ENCODE data around the gene FCMR.

FCMR gene

DNA sequence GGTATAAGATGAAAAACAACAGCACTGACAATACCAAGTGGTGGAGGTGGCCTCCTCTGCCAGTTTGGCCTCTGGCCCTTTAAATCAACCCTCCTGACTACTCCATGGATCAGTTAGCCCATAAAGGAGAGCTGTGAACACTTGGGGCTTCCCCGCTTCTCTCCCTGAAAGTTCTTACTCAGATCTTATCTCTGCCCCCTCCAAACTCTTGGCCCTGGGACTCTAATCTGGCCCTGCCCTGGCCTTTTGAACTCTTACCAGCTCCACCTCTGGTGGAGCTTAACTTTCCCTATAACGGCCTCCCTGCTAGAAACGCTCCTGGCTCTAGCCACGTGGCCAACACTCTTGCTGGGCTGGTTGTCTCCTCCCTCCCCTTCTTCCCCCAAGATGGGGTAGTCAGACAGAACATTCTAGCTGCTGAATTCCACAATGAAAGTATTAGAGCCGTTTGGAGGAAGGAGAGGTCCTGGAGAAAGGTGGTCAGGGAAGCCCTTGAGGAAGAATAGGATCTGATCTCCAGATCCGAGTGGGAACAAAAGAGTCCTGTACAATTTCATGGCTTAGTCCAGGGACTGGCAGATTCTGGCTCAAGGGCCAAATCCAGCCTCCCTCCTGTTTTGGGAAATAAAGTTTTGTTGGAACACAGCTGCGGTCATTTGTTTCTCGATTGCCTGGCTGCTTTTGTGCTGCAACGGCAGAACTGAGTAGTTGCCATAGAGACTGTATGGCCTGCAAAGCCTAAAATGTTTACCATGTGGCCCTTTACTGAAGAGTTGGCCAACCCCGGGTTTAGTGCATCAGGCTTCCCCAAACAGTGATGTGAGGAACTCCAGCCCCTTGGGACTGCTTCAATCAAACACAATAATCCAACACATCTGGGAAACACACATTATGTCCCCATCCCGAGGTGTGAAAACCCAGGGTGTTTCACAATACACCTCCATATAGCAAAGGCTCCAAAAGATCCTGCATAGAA is 34.0 kb upstream of the FCMR start:
- TF ChIP-seq GATA3 (IDR thresholded peaks at IDR 0.05; ENCODE audit: low read depth, low read length) (no peak), GATA2 (IDR thresholded peaks at IDR 0.05; ENCODE audit: low read depth, low read length) (no peak)

DNA sequence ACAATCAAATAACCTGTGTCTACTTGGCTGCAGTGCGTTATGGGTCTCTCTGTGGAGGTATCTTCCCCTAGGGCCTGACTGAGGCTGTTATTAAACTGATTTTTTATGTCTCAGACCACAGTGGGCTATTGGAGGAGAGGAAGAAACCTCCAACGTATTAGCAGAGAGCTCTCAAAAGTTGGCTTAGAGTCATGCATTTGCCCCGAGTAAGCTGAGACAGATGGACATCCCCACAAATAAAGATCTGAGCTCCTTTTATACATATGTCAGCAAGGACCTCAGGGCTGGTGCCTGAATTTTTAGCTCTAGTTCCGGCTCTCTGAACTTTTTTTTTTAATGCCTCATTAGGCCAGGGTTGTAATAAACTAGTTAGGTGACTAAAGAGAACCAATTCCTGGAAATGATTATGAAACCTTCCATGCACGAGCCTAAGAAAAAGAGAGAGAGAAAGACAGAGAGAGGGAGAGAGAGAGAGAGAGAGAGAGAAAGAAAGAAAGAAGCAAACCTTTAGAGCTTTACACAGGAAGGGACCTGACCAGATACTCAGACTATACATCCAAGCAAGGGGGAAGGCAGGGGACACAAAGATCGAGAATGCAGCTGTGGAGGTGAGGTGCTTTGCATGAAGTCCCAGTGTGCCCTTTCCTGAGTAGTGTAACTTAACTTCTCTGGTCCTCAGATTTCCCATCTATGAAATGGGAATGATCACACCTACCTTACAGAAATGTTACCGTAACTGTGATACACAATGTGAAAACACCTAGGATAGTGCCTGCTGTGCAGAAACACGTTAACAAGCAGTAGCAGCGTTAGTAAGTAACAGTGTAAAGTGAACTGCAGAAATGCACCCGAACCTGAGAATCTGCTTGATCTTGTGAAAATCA is 33.0 kb upstream of the FCMR start:
- TF ChIP-seq GATA3 (IDR thresholded peaks at IDR 0.05; ENCODE audit: low read depth, low read length): no peak
- no peak for TF ChIP-seq GATA2 (IDR thresholded peaks at IDR 0.05; ENCODE audit: low read depth, low read length)

DNA sequence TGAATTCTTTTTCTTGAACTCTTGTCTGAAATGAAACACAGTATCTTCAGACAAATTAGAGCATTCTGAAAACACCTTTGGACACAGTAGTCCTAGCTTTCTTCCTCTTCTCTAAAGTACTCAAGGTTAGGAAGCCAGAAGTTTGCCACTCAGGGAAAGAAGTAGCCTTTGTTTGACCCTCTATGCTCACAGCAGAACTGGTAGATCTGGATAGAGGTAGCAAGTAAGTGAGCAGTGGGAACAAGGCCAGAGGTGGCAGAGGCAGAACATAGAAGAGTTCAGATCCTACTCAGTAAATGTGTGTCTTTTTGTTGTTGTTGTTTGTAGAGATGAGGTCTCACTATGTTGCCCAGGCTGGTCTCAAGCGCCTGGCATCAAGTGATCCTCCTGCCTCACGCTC is 31.9 kb upstream of the FCMR start:
- no peak for TF ChIP-seq GATA2 (IDR thresholded peaks at IDR 0.05; ENCODE audit: low read depth, low read length)
- TF ChIP-seq GATA3 (IDR thresholded peaks at IDR 0.05; ENCODE audit: low read depth, low read length): no peak

DNA sequence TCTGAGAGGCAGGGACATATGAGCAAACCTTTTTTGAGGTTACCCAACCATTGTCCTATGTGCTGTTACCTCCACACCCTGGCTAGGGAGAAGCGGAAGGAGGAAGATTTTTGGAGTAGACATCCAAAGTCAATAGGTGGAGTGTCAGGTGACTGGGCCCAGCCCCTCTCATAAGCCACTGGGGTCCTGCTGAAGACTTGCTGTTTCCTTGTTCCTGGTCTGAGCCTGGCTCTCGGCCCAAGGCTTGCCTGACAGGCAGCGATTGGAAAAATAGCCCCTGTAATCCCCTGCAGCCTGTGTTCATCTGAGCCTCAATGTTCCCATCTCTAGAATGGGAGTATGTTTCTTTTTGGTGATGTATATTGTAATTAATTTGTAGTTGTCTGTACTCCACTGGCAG is 31.4 kb upstream of the FCMR start:
- no peak for TF ChIP-seq GATA2 (IDR thresholded peaks at IDR 0.05; ENCODE audit: low read depth, low read length)

DNA sequence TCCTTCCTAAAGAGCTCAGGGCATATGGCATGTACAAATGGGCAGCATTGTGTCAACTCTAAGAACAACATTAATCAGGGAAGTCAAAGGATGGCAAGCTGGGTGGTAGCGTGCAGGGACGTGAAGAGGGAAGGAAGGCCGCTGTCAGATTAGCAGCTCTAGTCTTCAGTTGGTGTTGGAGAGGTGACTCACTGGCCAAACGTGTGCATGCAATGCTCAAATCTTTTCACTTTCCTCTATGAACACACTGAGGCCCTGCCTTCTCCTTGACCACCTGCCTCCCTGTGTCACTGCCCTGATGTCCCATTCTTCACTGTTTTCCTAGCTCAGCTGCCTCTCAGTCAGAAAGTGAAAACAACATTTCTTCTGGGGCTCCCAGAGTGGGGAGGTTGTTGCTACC is 30.4 kb upstream of the FCMR start:
- TF ChIP-seq GATA2 (IDR thresholded peaks at IDR 0.05; ENCODE audit: low read depth, low read length) (no peak), GATA3 (IDR thresholded peaks at IDR 0.05; ENCODE audit: low read depth, low read length) (no peak)

DNA sequence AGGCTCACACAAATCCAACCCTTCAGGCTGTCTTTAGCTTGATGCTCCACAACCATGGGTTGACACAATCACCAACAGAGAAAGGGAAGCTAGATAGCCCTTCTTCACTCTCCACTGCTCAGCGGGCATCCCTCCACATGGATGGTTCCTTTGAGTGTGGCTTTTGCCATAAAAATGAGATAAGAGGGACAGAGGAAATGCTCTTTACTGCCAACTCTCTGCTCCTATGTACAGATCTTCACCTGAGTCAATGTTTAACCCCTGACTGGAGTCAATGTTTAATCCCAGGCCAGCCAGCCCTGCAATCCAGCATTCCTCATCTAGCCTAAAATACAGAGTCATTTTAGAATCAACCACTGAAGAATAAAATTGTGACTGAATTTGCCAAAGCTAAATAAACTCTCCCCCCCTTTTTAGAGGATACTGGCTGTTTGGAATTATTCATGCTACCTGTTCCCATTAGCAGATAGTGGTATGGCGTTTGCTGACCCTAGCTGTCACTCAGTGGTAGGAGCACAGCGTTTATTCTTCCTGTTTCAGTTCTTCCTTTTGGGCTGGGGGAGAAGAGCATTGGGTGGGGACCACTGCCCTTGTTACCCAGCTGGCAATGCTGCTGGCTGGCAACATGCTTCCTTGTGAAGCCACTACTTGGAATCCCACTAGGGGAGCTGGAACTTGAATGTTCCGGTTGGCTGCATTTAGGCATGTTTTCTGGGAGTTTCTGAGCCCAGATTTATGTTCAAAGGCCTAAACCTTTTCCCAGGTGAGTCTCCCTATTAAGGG is 29.8 kb upstream of the FCMR start:
- TF ChIP-seq GATA2 (IDR thresholded peaks at IDR 0.05; ENCODE audit: low read depth, low read length) (no peak), GATA3 (IDR thresholded peaks at IDR 0.05; ENCODE audit: low read depth, low read length) (no peak)

DNA sequence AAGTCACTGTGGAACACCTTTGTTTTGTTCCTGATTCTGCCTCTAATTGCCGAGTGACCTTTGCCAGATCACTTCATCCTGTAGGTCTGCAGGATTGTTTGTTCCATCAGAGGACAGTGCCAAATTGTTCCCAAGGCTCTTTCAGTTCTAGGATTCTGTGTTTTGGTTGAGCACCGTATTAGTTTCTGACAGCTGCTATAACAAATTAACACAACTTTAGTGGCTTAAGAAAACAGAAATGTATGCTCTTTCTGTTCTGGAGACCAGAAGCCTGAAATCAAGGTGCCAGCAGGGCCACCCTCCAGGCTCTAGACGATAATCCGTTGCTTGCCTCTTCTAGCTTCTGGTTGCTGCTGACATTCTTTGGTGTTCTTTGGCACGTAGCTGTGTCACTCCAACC is 27.9 kb upstream of the FCMR start:
- TF ChIP-seq GATA2 (IDR thresholded peaks at IDR 0.05; ENCODE audit: low read depth, low read length) (no peak), GATA3 (IDR thresholded peaks at IDR 0.05; ENCODE audit: low read depth, low read length) (no peak)

DNA sequence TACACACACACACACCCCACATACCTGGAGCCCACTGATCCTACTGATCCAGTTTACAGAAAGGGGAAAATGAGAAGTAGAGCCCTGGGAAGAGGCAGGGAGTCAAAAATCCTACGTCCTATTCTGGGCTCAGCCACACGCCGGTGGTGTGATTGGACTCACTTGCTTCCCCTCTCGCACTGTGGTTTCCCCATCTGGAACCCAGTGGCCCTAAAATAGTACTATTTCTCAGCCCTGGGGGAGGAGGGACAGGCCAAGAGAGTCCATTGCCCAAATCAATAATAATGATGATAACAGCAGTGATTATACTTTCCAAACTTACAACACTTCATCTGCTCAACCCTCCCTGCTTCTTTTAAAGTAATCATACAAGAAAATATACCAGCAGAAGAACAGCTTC is 27.5 kb upstream of the FCMR start:
- TF ChIP-seq GATA2 (IDR thresholded peaks at IDR 0.05; ENCODE audit: low read depth, low read length) (no peak), GATA3 (IDR thresholded peaks at IDR 0.05; ENCODE audit: low read depth, low read length) (no peak)

DNA sequence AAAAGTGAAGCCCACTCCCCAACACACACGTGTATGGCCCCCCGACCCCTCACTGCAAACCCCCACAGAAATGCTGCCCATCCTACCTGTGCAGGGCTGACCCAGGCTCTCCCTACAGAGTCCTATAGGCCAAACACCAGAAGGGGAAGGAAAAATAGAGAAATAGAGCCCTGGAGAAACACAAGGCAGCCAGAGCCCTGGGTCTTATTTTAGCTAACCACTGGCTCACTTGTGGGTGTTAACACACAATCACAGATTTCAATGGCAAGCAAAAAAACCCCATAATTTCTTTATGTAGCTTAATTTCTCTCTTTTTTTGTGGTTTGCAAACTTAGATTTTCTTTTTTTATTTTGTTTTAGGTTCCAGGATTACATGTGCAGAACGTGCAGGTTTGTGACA is 25.5 kb upstream of the FCMR start:
- TF ChIP-seq GATA2 (IDR thresholded peaks at IDR 0.05; ENCODE audit: low read depth, low read length) (no peak), GATA3 (IDR thresholded peaks at IDR 0.05; ENCODE audit: low read depth, low read length) (no peak)

DNA sequence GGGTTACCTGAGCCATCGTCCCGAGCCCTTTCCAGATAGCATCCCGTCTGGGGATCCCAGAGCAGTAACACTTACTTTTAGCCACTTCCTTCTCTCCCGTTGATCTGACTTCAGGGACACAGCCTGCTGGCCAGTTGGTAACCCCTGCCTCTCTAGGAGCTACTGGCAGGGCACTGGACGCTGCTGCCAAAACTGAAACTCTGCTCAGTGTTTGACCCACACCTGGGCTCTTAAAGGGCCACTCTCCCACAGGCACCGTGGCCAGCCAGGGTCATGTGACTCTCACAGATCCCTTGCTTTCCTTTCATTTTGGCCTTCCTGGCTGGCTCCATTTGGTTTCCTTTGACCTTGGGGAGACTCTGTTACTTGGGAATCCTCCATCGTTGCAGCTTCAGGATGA is 24.5 kb upstream of the FCMR start, which contains the start of gene PIGR:
PIGR (minus strand) TSS at position 206 of the 400 bp plus-strand sequence. CDS start 5,935 bp downstream, outside the sequence.
- TF ChIP-seq GATA2 (IDR thresholded peaks at IDR 0.05; ENCODE audit: low read depth, low read length): no peak
- TF ChIP-seq GATA3 (IDR thresholded peaks at IDR 0.05; ENCODE audit: low read depth, low read length): no peak

DNA sequence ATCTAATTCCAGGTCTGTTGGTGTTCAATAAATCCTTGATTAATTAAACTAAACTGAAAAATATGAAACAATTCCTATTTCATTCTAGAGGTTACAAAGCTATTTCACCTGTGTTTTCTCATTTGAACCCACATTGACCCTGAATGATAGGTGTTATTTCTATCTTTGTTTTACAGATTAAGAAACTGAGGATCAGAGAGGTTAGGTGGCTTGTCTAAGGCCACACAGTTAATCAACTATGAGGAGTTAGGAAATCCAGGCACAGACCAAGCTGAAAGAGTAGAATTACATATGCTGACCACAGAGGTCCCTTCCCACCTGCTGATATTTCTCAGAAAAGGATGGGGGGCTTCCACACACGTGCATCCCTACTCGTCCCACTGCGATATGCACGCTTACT is 24.0 kb upstream of the FCMR start:
- TF ChIP-seq GATA3 (IDR thresholded peaks at IDR 0.05; ENCODE audit: low read depth, low read length) (no peak), GATA2 (IDR thresholded peaks at IDR 0.05; ENCODE audit: low read depth, low read length) (no peak)

DNA sequence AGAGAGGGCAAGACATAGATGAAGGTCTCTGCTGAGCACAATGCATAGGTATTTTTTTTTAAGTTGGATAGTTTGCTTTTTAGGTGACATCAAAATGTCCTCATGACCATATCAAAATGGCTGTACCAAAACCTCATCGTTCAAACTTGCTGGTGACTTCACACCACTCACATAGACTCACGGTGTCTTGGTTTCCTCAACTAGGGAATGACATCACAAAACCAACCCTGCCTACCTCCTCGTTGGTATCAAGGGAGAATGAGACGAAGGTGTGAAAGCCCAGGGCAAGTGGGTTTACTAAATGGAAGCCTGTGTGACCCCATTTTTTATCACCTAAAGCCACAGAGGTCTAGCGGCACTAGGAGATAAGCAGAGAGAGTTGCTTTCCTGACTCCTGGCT is 23.0 kb upstream of the FCMR start:
- TF ChIP-seq GATA3 (IDR thresholded peaks at IDR 0.05; ENCODE audit: low read depth, low read length): no peak
- no peak for TF ChIP-seq GATA2 (IDR thresholded peaks at IDR 0.05; ENCODE audit: low read depth, low read length)

DNA sequence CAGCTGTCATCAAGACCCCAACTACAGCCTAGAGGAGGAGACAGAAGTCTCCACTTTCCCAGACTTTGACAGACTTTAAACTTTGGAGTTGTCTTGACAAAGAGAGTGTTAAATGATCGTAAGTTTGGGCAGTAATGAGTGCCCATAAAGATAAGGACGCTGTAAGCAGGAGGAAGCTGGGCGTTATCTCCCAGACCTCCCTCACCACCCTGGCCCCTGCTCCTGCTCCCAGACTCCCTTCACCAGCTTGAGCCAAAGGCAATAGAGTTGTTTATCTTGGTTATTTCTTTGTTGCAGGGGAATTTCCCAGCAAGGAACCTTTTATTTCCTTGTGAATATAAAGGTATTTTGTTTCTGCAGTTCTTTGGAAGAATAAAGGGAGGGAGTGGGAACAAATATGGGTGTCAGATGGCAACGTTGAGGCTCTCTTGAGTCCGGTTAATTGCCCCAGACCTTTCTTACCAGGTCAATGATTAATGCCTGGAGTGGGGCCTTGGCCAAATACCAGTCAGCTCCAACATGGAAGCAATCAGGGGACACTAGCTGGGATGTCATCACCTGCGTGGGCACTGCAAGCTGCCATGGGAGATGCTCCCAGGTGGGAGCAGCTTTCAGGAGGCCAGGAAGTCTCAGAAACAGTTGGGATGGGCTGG is 20.2 kb upstream of the FCMR start:
- no peak for TF ChIP-seq GATA3 (IDR thresholded peaks at IDR 0.05; ENCODE audit: low read depth, low read length)

All from SH-SY5Y (cell line).